Tibial artery (tissue), 4 donors: ENCODE measurements around the gene NF1.
"Not testable (repeated sequence)": the region's sequence is repeated elsewhere in the genome, so short reads cannot be mapped to it uniquely, and the experiment has no call there.

Experiments used
- DNase-seq, 2 donors: peaks; one replicate each; pipeline ENCODE4 v3.0.0-alpha.2; 2019
- H3K27ac ChIP-seq, 2 donors: fragments of 200-600 bp; sonication (generic) in 1 of 2; 1 replicate in 1 of 2; 2 replicates in 1 of 2; pipeline ENCODE4 v1.5.1; 2018 to 2019; ENCODE audit warnings: mild to moderate bottlenecking in 1 of 2
- H3K27me3 ChIP-seq, 2 donors: fragments of 200-600 bp; sonication (generic) in 1 of 2; one replicate each; pipeline versions ENCODE4 v1.5.1 to v1.6.0; 2016 to 2019
- H3K36me3 ChIP-seq, 3 donors: fragments of 200-600 bp; sonication (generic) in 2 of 3; one replicate each; pipeline ENCODE4 v1.5.1; 2016 to 2019; ENCODE audit warnings: mild to moderate bottlenecking in 2 of 3
- H3K4me1 ChIP-seq, 4 donors: fragments of 200-600 bp; sonication (generic) in 2 of 4; 1 replicate in 3 of 4; 2 replicates in 1 of 4; pipeline ENCODE4 v1.5.1; 2016 to 2019
- H3K4me3 ChIP-seq, 2 donors: fragments of 200-600 bp; sonication (generic) in 1 of 2; 1 replicate in 1 of 2; 2 replicates in 1 of 2; pipeline ENCODE4 v1.5.1; 2018 to 2019; ENCODE audit warnings: mild to moderate bottlenecking in 2 of 2
- H3K9me3 ChIP-seq, 3 donors: fragments of 200-600 bp; sonication (generic) in 1 of 3; one replicate each; pipeline ENCODE4 v1.5.1; 2016 to 2019
- intact Hi-C: fragments of 100-400 bp; cut with DNase I; formaldehyde crosslinking; loops from one replicate; pipeline ENCODE4 v1.15.0; 2023; ENCODE audit warnings: low total_unique reads
- TF ChIP-seq, protein P1 (sequence below), 2 experiments: fragments of 200-600 bp in 1 of 2; fragments of 450-650 bp in 1 of 2; IDR thresholded peaks; one replicate each; pipeline ENCODE4 v1.5.1; 2017 to 2019; ENCODE audit warnings: antibody characterized with exemption in 2 of 2, mild to moderate bottlenecking in 1 of 2, moderate library complexity in 1 of 2

The NF1 gene

DNA sequence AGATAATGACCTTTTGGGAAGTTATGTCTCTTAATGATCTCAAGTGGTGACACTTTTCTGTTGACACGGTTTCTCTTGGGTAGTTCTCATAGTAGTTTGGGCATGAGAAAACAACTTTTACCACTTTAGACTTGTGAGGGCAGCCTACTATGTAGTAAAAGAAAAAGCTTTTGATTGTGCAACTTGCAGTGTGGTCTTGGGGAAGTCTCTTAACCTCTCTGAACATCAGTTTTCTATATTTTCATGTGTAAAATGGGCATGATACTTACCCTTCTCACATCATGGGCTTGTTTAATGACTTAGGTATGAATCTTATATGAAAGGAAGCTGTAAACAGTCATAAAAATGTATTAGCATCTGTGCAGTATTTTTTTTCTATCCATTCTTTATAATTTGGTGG is 11.2 kb downstream of the NF1 start:
- TF ChIP-seq, protein P1, sequence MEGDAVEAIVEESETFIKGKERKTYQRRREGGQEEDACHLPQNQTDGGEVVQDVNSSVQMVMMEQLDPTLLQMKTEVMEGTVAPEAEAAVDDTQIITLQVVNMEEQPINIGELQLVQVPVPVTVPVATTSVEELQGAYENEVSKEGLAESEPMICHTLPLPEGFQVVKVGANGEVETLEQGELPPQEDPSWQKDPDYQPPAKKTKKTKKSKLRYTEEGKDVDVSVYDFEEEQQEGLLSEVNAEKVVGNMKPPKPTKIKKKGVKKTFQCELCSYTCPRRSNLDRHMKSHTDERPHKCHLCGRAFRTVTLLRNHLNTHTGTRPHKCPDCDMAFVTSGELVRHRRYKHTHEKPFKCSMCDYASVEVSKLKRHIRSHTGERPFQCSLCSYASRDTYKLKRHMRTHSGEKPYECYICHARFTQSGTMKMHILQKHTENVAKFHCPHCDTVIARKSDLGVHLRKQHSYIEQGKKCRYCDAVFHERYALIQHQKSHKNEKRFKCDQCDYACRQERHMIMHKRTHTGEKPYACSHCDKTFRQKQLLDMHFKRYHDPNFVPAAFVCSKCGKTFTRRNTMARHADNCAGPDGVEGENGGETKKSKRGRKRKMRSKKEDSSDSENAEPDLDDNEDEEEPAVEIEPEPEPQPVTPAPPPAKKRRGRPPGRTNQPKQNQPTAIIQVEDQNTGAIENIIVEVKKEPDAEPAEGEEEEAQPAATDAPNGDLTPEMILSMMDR (IDR thresholded peaks at IDR 0.05) = no peak
- DNase-seq = no peak
- Histone ChIP-seq H3K27me3 (no peaks in the 10 kb centered on the region), H3K27ac (no peak overlapping the region), H3K36me3 (no peaks in the 10 kb centered on the region), H3K4me3 (no peak overlapping the region), H3K4me1 (peaks cover 0 to 6% (median 1%) of the 10 kb centered on the region in 4 donors), H3K9me3 (no peaks in the 10 kb centered on the region)
- intact Hi-C loops = no loop called here

GRCh38 chr17:31111183-31111582 is 16.4 kb downstream of the NF1 start:
- DNase-seq = no peak
- TF ChIP-seq, protein P1 (IDR thresholded peaks at IDR 0.05) = no peak
- Histone ChIP-seq H3K27ac (no peak overlapping the region), H3K27me3 (no peaks in the 10 kb centered on the region), H3K36me3 (no peaks in the 10 kb centered on the region), H3K9me3 (no peaks in the 10 kb centered on the region), H3K4me3 (no peak overlapping the region), H3K4me1 (no peaks in the 10 kb centered on the region)
- intact Hi-C loops = no loop called here

- Histone ChIP-seq H3K9me3 (no peaks in the 10 kb centered on the region), H3K4me3 (no peak overlapping the region), H3K27ac (no peak overlapping the region), H3K36me3 (no peaks in the 10 kb centered on the region), H3K4me1 (no peaks in the 10 kb centered on the region), H3K27me3 (no peaks in the 10 kb centered on the region)
- no peak for DNase-seq
- intact Hi-C loops = no loop called here
- TF ChIP-seq, protein P1 (IDR thresholded peaks at IDR 0.05) = no peak
Observed at GRCh38 chr17:31112001-31112661, 17.4 kb downstream of the NF1 start.

DNA sequence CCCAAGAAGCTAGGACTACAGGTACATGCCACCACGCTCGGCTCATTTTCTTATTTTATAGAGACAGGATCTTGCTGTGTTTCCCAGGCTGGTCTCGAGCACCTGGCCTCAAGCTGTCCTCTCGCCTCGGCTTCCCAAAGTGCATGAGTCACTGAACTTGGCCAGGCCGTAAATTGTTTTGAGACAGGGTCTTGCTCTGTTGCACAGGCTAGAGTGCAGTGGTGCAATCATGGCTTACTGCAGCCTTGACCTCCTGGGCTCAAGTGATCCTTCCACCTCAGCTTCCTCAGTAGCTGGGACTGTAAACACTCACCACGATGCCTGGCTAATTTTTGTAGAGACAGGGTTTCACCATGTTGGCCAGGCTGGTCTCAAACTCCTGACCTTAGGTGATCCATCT is 18.6 kb downstream of the NF1 start:
- H3K27me3 ChIP-seq, DNase-seq, H3K27ac ChIP-seq, H3K9me3 ChIP-seq, H3K4me3 ChIP-seq, intact Hi-C loops, H3K4me1 ChIP-seq, H3K36me3 ChIP-seq: not testable (repeated sequence)

DNA sequence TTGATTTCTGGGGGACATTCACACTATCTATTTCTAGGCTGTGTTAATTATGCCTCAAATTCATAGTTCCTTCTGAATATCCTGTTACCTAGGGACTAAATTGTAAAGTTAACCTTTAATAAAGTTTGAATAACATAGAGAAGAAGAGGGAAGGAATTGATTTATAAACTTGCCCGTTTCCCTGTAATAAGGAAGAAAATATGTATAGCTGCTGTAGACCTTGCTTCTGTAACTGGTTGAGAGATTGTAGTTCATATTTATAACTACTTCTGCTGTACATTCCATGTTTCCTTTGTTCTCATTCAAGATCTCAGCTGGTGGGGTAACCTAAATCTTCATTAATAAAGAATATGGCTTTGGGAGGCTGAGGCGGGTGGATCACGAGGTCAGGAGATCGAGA is 19.2 kb downstream of the NF1 start:
- intact Hi-C loops = no loop called here
- H3K36me3 ChIP-seq = no peaks in the 10 kb centered on the region
- H3K27me3 ChIP-seq = no peaks in the 10 kb centered on the region
- H3K4me3 ChIP-seq = no peak overlapping the region
- H3K4me1 ChIP-seq = no peaks in the 10 kb centered on the region
- H3K9me3 ChIP-seq = no peaks in the 10 kb centered on the region
- TF ChIP-seq, protein P1 (IDR thresholded peaks at IDR 0.05) = no peak
- no peak overlapping the region for H3K27ac ChIP-seq
- DNase-seq = no peak

- no peaks in the 10 kb centered on the region for H3K36me3 ChIP-seq
- no peak overlapping the region for H3K4me3 ChIP-seq
- H3K27ac ChIP-seq = no peak overlapping the region
- no peaks in the 10 kb centered on the region for H3K9me3 ChIP-seq
- no peak for DNase-seq
- H3K27me3 ChIP-seq = no peaks in the 10 kb centered on the region
- TF ChIP-seq, protein P1 (IDR thresholded peaks at IDR 0.05) = no peak
- intact Hi-C loops = no loop called here
- no peaks in the 10 kb centered on the region for H3K4me1 ChIP-seq
Observed at GRCh38 chr17:31114956-31115555, 20.3 kb downstream of the NF1 start.
